GM19239 (cell line): ENCODE data around the gene PRKCD.

Experiments used
- DNase-seq: peaks from one replicate; pipeline ENCODE4 v3.0.0; 2011; ENCODE audit warnings: low spot score; ENCODE audit not compliant: insufficient read length
- FAIRE-seq: peaks from 2 replicates; lab custom pipeline; 2011; peaks lifted over from hg19 to GRCh38; lab: Jason Lieb, UNC

PRKCD gene

DNA sequence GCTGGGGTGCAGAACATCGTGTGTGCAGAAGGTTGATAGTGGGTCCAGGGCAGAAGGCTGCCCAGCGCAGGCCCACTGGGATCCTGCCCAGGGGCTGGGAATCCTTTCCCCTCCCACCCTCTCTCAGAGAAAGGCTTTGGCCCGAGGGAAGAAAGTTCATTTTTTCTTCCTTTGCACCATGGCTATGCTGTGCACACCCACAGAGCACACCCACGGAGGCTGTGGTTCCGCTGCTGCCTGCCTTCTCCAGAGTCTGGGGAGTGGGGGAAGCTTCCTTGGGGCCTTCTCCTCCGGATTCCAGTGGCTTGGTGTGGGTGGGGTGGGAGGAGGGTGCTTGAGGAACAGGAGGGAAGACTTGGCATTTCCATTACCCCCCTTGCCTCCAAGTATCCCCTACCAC lies 7.0 kb upstream of the PRKCD start:
- FAIRE-seq: no peak
- no peak for DNase-seq

DNA sequence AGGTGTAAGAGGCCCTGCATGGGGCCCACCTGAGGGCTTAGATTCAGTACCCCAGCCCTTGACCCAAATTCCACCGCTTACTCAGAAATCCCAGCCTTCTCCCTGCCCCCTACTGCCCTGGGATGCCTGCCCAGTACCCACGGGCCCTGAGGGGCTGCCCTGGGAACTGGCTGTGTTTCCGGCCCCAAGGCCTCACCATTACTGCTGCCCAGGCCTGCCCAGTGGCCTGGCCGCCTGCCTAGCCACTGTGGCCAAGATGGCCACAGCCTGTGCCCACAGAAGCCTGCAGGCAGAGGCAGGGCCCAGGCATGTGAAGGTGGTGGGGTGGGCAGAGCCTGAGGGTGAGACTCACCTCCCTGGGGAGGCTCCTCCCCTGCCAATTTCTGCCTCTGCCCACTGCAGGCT lies 6.1 kb upstream of the PRKCD start:
- DNase-seq: no peak
- no peak for FAIRE-seq

DNA sequence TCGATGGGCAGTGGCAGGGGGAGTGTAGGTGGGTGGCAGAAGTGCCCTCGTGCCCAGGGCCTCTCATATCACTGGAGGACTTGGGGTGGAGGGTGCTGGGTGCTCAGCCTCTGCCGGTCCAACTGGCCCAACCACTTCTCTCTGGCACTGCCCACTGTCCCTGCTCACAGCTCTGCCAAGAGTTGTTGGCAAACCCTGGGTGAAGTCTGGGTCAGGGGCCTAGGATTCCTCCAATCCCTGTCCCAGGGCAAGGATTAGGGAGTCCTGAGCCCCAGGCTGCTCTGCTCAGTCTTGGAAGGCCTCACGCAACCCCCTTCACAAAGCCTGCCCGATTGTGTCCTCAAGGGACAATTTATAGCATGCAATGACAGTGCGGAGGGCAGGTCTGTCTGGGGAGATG lies 5.2 kb upstream of the PRKCD start:
- FAIRE-seq (no peak), DNase-seq (no peak)

DNA sequence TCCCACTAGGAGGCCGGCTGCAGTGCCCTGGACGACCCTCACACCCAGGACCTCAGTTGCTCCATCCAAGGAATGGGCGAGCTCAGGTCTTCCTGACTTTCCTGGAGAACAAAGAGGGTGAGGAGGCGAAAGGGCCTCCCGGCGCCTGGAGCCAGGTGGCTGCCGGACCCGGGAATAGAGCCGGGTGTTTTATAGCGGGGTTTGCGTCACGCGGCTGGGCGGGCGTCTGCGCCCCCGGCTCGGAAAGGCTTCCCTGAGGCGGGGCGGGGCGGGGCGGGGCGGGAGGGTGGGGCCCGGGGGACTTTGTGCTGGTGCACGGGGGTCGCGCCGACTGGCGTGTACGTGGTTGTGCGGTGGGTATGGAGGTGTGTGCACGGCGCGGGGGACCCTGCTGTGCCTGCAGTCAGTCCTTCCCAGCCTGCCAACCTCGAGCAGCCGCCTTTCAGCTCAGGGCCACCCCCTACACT lies 4.6 kb upstream of the PRKCD start:
- no peak for FAIRE-seq
- DNase-seq: no peak

DNA sequence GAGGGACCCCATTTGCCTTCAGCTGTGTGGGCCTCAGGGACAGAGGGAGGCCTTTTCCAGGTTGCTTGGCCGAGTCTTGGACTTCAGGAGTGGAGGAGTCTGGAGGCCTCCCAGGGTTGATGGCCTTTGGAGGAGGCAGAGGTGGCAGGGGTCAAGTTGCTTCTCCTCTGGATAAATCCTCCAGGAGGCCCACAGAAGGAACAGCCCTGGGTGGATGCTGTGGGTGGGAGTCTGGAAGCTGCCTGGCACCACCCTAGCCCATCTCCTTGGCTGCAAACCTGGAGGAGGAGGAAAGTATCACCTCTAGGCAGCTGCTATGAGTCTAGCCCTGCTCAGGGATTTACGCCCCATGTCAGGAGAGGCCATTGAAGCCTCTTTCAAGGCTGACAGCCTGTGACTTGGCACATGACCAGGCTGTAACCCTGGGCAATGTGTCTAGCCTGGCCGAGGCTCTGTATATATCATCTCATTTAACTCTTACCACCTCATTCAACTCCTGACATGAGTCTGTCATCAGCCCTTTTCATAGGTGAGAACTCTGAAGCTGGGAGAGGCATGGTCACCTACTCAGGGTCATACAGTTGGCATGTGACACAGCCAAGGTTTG lies 2.9 kb upstream of the PRKCD start:
- no peak for DNase-seq

DNA sequence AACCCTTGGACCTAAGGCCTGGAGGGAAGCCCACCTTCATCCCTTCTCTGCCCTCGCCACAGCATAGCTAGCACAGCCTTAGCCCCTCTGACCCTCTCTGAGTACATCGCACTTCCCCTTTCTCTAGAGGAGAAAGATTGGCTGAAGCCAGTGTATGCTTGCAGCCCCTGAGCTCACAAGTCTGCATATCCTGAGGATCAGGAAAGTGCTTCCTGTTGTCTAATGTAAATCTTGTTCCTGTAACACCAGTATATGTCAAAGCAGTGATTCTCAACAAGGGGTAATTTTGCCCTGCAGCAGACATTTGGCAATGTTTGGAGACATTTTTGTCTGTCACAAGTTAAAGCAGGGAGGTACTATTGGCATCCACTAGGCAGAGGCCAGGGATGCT lies 2.2 kb upstream of the PRKCD start:
- no peak for FAIRE-seq
- DNase-seq: no peak

More for the DNA sequence above, 2.9 kb upstream of the PRKCD start:
- no peak for FAIRE-seq

DNA sequence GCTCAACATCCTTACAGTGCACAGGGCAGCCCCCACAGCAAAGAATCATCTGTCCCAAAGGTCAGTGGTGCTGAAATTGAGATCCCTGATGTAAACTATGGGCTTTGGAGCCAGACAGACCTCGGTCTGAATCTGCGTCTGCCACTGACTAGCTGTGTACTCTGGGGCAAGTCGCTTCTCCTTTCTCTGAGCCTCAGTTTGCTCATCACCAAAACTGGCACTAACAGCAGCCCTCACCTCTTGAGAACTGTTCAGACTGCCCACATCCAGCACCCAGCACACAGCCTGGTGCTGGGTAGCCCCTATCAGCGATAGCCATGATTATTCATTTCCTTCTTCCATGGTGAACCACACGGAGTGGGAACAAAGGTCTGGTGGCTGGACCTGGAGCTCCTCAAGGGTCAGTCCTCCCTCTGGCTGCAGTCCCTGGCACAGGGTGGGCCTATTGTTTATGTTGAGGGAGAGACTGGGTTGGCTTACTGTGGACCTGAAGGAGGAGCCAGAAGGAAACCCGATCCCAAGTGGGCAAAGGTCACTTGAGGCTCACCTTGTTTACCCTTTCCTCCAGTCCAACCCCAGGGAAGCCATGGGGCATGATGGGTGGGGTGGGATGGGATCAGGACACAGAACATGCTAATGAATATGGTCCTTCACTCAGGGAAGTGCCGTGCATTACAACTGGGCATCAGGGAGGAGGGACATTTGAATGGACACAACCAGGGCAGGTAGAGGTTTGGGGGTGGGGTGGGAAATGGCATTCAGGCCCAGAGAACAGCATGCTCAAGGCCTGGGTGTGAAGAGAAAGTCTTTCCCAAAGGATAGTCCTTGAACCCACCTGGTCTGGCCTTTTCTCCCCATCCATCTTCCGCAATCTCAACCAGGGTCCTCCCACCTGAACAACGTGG lies 1.6 kb upstream of the PRKCD start:
- FAIRE-seq: no peak
- DNase-seq: no peak

DNA sequence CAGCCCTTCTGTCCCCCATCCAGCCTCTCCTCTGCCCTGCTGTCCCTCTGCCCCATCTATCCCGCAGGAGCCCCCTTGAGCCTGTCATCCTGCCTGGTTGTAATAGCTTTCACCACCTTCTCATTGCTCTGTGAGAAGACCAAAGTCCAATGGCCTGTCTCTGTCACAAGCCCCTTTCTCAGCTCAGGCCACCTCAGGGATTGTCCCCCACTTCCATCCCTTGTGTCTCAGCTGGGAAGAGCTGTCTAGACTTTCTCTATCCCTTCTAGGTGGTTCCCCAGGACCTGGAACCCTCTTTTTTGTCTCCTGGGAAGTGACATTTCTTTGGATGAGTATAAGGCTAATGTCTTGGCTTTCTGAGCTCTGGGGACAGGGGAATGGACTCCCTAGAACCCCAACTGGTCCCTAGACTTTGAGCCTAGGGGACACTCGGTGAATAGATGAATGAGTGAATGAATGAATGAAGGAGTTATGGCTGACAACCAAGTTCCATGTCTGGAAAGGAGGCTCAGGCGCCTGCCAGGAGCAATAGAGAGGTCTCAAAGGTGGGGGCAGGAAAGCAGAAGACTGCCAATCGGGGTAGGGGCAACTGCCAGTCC lies 849 bp upstream of the PRKCD start:
- FAIRE-seq (no peak), DNase-seq (no peak)

DNA sequence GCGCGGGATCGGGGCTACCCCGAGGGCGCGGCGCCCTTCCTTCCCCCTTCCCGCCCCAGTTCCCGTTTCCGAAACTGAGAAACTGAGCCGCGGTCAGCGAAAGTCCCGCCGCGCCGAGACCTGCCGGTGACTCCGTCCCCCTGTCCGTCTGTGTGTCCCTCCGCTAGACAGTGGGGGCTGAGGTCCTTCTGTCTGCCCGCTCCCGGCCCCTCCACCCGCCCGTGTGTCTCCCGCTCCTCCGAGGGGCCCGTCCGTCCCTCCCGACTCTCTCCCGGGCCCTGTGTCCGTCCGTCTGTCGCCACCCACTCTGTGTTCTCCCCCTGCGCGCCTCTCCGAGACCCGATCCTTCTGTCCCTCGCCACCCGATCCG lies 426 bp downstream of the PRKCD start:
- no peak for FAIRE-seq
- DNase-seq: no peak

DNA sequence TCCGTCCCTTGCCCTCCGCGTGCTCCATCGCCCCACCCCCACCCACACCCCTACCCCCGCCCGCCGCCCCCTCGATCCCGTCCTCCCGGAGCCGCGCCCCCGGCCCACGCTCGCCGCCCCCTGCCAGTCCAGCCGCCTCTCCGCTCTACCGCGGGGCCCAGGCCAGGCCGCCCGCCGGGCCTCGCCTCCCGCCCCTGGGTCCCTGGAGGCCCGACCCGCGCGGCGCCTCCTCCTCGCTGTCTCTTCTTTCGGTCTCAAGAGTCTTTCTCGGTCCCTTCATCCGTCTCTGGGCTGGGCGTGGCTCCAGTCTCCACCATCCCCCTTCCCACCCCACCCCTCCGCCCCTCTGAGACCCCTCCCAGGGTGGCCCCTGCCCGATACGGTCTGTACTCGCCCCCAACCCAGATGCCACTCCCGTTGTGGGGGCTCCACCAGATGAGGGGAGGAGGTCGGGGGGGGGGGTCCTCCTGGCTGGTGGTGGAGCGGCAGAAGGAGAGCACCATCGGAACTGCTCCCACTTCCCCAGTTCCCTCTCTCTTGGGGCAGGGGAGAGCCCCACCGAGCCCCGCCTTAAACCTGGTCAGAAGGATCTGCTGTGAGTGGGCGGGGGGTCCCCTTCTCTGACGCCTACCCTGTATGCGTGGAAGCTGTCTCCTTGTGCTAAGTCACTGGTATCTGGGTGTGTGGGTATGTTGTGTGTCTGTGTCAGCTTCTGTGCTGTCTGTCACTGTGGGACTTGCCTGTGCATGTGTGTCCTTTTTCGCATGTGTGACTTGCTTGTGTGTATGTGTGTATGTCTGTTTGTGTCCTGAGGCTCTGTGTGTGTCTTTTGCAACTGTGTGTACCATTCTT lies 1.0 kb downstream of the PRKCD start:
- FAIRE-seq (peak; percentile 89), DNase-seq (peak; percentile 67)

DNA sequence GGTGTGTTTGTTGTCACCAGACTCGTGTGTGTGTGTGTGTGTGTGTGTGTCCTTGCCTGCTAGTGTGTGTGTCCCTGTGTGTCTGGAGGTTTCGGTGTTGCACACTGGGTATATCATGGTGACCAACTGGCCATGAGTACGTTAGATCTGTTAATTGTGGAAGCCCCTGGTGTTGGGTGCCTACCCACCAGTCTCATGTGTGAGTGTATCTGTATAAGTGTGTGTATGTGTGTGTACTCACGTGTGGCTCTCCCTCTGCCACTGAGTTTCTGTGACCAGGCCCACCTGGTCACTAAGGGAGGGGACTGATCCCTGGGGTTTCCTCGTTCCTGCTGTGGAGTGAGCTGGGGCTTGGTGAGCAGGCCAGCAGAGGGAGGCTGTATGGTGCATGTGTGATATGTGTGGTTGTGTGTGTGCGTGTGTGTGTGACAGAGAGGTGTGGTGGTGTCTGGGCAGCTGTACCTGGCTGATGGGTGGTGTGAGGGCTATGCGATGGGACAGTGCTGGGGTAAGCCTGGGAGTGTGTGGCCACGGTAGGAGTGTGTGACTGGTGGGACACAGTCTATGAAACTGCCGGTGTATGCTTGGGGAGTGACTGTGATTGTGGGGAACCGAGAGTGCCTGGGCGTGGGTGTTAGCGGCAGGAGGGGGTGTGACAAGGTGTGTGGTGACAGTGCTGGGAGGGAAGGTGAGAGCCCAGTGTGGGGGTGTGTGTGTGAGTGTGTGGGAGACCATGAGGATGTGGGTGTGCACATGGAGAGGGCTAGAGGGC lies 1.8 kb downstream of the PRKCD start:
- DNase-seq (peak; percentile 50), FAIRE-seq (peak; percentile 90)

DNA sequence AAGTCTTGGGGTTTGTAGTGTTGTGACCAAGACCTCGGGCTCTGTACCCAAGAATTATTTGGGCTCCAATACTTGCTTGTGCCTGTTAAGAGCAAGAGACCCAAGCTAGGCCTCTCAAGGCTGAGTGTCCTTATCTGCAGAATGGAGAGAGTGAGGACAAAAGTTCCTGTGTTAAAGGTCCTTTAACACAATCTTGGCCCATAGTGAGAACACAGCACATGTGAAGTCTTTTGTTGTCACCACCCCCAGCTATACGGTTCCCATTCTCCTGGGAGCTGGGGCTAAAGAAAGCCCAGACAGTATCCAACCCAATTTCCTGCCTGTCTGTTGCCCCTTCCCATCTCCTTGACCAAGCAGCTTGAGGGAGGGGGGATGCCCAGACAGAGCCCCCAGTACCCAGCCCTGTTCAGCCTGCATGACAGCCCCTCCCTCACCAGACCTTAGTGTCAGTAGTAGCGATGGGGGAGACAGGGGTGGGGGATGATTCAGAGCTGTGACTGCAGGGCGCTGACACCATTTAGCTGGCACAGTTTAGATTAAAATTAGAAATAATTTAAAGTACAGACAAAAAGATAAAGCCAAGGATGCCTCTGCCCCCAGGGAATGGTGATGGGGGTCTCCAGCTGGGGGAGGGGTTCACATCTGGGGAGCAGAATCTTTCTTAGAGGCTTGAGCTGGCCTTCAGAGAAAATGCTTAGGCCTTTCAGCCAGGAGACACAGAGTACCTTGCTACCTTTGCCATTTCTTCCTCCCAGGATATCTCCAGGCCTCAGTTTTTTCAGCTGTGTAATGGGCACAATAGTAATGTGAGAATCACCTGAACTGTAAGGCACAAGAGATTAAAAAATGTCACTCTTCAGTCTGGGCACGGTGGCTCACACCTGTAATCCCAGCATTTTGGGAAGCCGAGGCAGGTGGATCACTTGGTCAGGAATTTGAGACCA lies 2.7 kb downstream of the PRKCD start:
- no peak for FAIRE-seq

DNA sequence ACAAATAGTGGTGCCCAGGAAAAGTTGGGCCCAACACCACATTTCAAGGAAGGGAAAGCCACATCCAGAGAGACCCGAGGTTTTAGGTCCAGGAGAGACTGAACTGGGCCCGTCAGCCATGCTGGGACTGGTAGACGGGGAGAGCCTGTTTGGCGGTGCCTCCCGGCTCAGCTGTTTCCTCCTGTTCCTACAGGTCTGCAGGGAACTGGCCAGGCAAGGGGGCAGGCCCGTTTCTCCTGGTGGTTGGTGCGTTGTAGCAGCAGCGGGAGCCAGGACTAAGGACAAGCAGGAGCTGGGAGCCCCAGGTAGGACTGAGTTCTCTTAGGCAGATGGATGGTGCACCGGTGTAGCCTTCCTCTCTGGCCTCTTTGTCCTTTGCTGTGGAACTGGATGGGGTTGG lies 3.9 kb downstream of the PRKCD start:
- FAIRE-seq: no peak

More for the DNA sequence above, 2.7 kb downstream of the PRKCD start:
- no peak for DNase-seq

DNA sequence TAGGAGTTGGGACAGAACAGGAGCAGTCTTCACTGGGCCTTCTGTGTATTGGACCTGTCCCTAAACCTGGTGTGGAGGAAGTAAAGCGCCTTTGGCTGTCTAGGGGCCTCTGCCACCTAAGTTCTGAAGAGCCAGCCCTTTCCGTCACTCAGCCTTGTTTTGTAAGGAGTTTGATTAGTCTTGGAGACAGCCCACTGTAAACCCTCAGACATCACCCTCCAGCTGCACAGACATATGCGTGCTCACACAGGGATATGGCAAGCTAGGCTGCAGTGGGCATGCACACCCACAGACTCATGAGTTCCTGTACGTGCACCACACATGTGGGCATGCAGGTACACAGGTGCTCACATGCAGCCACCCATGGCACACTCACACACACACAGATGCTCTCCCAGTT lies 5.2 kb downstream of the PRKCD start:
- no peak for FAIRE-seq
- DNase-seq: no peak

More for the DNA sequence above, 3.9 kb downstream of the PRKCD start:
- DNase-seq: no peak

DNA sequence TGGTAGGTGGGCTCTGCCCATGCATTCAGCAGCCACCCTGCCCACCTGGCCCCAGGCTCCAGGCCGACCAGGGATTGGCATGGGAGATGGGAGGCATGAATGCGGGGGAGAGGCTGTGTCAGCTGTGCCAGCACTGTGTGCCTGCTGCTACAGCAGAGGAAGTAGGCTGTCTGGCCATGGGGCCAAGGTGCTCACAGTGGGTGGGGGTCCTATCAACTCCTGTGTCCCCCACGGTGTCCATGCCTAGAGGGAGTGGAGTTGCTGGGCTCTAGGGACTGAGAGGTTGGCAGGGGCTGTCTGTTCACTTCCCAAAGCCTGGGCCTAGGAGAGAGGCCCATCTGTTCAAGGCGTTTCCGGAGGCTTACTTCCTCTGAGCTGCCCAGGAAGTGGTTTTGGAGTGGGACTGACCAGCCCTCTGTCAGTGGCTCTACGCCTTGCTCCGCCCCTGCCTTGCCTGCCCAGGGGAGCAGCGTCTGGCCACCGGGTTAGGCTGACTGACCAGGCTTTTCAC lies 5.8 kb downstream of the PRKCD start:
- DNase-seq (no peak), FAIRE-seq (peak; percentile 61)

DNA sequence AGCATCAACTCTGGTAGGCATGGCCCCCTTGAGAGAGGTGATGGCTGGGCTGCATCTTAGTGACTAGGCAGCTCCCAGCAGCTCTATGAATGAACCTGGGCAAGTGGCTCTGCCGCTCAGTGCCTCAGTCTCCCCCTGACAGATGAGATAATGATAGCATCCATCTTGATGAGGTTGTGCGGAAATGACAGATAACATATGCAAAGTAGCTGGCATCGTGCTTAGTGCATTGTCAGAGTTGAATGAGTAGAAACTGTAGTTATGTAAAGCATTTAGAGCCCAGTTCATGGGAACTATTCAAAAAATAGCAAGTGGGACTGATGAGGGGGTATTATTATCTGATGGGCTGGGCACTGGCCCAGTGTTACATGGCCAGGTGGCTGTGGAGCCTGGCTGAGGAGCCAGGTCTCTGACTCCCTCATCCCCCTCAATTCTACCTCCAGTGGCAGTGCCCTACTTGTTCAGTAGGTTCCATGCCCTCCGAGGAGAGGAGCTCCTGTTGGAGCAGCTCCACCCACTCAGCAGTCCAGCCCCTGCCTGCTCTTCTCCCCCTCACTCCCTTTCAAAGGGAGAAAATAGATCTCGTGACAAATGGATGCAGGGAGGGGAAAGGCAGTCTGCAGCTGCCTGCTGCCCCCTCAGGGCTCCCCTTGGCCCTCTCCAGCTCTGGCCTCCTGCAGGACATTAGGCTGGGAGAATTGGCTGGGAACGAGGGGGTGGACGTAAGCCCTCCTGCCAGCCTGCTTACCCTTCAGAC lies 6.6 kb downstream of the PRKCD start:
- no peak for FAIRE-seq
- DNase-seq: no peak

DNA sequence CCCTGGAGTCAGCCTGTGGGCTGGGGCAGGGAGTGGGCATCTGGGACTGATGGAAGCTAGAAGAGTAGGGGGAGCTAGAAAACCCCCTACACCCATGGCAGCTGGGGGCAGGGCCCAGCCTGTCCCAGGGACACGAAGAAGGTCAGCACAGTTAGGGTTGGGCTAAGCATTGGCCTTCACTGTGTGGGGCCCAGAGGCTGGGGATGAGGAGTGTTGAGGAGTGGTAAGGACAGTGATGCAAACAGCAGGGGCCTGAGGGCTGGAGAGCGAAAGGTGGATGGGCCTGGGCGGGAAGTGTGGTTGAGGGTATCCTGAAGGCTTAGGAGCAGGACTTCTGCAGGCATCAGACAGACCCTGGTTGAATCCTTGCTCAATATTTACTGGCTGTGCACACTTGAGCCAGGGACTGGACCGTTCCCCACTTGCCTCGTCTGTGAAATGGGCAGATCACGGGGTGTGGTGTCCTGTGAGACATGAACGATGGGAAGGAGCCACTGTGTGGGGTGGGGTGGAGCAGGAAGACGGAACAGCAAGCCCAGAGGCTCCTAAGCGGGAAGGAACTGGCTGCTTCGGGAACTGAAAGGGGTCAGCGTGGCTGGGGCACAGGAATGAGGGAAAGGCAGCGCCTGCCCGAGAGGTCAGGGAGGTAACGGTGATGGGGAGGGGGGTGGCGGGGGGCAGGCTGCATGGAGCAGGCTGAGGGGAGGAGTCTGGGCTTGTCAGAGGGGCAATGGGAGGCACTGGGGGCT lies 7.3 kb downstream of the PRKCD start:
- peak; percentile 14 for FAIRE-seq
- DNase-seq: no peak
